Dermis blood vessel endothelial cell (primary cell): ENCODE data around the gene TXNDC16. TPM values are rescaled to one million over a fixed set of nuclear protein-coding genes. Genes with fewer than 3 reads are reported as not detected.

Source experiments
- DNase-seq: peaks from one replicate; pipeline ENCODE4 v3.0.0; 2010
- total RNA-seq: library from RNA; depleted of rRNA; stranded (reverse); fragments of >200 nt; gene quantifications from 2 replicates; pipeline ENCODE4 v1.2.3, GENCODE V29; 2014

The TXNDC16 gene
- total RNA-seq, 1 donor from 2014 or later: 3.4 TPM

DNA sequence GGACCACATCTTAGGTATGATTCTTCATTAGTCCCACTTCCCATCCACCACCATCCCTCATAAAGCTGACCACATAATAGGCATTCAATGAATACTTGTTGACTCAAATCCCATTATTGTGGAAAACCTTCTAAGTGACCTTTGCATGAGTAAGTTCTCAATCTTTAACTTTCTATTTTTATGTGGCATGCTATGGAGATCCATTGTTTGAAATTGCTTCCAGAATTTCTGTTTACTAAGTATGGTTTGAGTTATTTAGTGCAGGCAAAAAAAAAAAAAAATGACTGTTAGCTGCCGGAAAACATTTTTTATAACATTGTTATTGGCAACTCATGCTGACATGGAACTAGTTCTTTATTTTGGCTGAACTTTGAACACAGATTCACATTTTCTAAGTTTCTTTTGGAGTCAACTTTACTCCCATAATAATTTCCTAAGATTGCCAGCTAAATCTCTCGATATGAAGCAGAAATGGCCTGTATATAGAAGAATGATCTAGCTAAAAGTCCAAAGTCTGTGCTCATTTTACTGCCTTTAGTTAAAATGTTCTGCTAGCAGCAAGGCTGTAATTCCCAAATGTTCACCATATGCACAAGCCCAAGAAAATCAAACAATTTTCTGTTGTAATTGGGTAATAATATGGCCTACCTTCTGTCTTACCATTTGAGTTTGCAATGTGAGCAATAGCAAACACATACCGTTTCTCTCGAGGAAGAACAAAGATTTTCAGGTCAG is 160.3 kb downstream of the TXNDC16 start:
- DNase-seq: peak; percentile 4

Other genes starting within 250 kb of the TXNDC16 start
- 0.14 and 0.34 TPM in 2 replicates for gene PTGER2, start 238.2 kb downstream of the TXNDC16 start, total RNA-seq
- 1.4 and 2.2 TPM in 2 replicates for gene GPR137C, start 331 bp upstream of the TXNDC16 start, total RNA-seq
- gene ERO1A, start 143.1 kb upstream of the TXNDC16 start, total RNA-seq: 105 and 122 TPM in 2 replicates
- 129 and 168 TPM in 2 replicates for gene PSMC6, start 154.7 kb upstream of the TXNDC16 start, total RNA-seq
- 23.8 and 25.8 TPM in 2 replicates for gene STYX, start 177.7 kb upstream of the TXNDC16 start, total RNA-seq
- 23.8 and 33.8 TPM in 2 replicates for gene GNPNAT1, start 239.1 kb upstream of the TXNDC16 start, total RNA-seq